PC-9 (cell line): ENCODE results near the gene WDR48. TPM values are rescaled to one million over a fixed set of nuclear protein-coding genes. Genes with fewer than 3 reads are reported as not detected.

ENCODE experiments used
- BruUV-seq: library from RNA; stranded (reverse); fragments of 400-500 nt; replicated peaks from 2 replicates; lab custom pipeline; 2021; lab: Mats Ljungman, UMichigan
- CTCF ChIA-PET: fragments of 300-600 bp; sonication (Branson Sonifier 250); formaldehyde crosslinking; loops from one replicate; lab custom pipeline; 2022; ENCODE audit warnings: antibody characterized with exemption; lab: Charles Lee
- POLR2A ChIA-PET: fragments of 300-600 bp; sonication (Branson Sonifier 250); formaldehyde crosslinking; loops from one replicate; lab custom pipeline; 2022; ENCODE audit warnings: antibody characterized with exemption; ENCODE audit not compliant: unreplicated experiment; lab: Charles Lee
- DNase-seq, 2 experiments: peaks; one replicate each; pipeline versions ENCODE4 v3.0.0 to v3.0.0-alpha.2; 2015 to 2022; ENCODE audit warnings: mixed read lengths in 1 of 2
- H2AFZ ChIP-seq: fragments of 200-600 bp; sonication (generic); 2 replicates; pipeline ENCODE4 v1.8.1; 2017; ENCODE audit warnings: antibody characterized with exemption
- H3F3A ChIP-seq: fragments of 200-600 bp; sonication (generic); 2 replicates; pipeline ENCODE4 v1.8.1; 2017; ENCODE audit warnings: antibody characterized with exemption, mild to moderate bottlenecking, low read depth; ENCODE audit not compliant: insufficient read depth
- H3K27ac ChIP-seq: fragments of 200-600 bp; sonication (generic); 2 replicates; pipeline ENCODE4 v1.6.1; 2016; ENCODE audit warnings: mixed run types
- H3K27me3 ChIP-seq: fragments of 200-600 bp; sonication (generic); 2 replicates; pipeline ENCODE4 v1.6.1; 2016; ENCODE audit warnings: low read depth, mixed run types; ENCODE audit not compliant: insufficient read depth
- H3K36me3 ChIP-seq: fragments of 200-600 bp; sonication (generic); 2 replicates; pipeline ENCODE4 v1.6.1; 2016; ENCODE audit warnings: low read depth, mixed run types
- H3K4me1 ChIP-seq: fragments of 200-600 bp; sonication (generic); replicated peaks from 2 replicates; pipeline ENCODE4 v1.6.1; 2016; ENCODE audit warnings: mixed run types; ENCODE audit not compliant: insufficient read depth
- H3K4me2 ChIP-seq: fragments of 200-600 bp; sonication (generic); 2 replicates; pipeline ENCODE4 v1.6.1; 2017; ENCODE audit warnings: mixed run types
- H3K4me3 ChIP-seq: fragments of 200-600 bp; sonication (generic); 2 replicates; pipeline ENCODE4 v1.6.1; 2016; ENCODE audit warnings: mixed run types
- H3K79me2 ChIP-seq: fragments of 200-600 bp; sonication (generic); 2 replicates; pipeline ENCODE4 v1.6.1; 2017; ENCODE audit warnings: low read depth, mixed run types
- H3K9me2 ChIP-seq: fragments of 200-600 bp; sonication (generic); 2 replicates; pipeline ENCODE4 v1.8.1; 2017; ENCODE audit warnings: mild to moderate bottlenecking; ENCODE audit not compliant: insufficient read depth
- H3K9me3 ChIP-seq: fragments of 200-600 bp; sonication (generic); 2 replicates; pipeline ENCODE4 v1.8.1; 2016; ENCODE audit warnings: low read depth; ENCODE audit not compliant: insufficient read depth
- H4K20me1 ChIP-seq: fragments of 200-600 bp; sonication (generic); 2 replicates; pipeline ENCODE4 v1.8.1; 2017; ENCODE audit not compliant: insufficient read depth
- CTCF ChIP-seq: fragments of 200-600 bp; sonication (generic); conservative IDR thresholded peaks from 2 replicates; pipeline ENCODE4 v1.6.1; 2017; ENCODE audit warnings: mixed run types, antibody characterized with exemption, mild to moderate bottlenecking, moderate library complexity
- EZH2 ChIP-seq: fragments of 200-600 bp; sonication (generic); IDR thresholded peaks from 2 replicates; pipeline ENCODE4 v1.8.0; 2017; ENCODE audit warnings: antibody characterized with exemption, low read depth
- intact Hi-C: fragments of 100-400 bp; cut with micrococcal nuclease; formaldehyde crosslinking; loops from one replicate; pipeline ENCODE4 v1.10.0; 2022; ENCODE audit not compliant: unreplicated experiment
- total RNA-seq: library from RNA; stranded (reverse); gene quantifications from 2 replicates; pipeline ENCODE4 v1.2.3, GENCODE V29; 2021

Gene WDR48
- total RNA-seq, 1 experiment from 2014 or later: 31.2 TPM

- H3K9me2 ChIP-seq: no peaks in the 10 kb centered on the region
- H3K27ac ChIP-seq: no peak overlapping the region
- DNase-seq: no peak
- no peaks in the 10 kb centered on the region for H4K20me1 ChIP-seq
- no peak overlapping the region for H3K4me3 ChIP-seq
- no TSS peak for BruUV-seq
- H3F3A ChIP-seq: no peaks in the 10 kb centered on the region
- H3K27me3 ChIP-seq: no peaks in the 10 kb centered on the region
- H3K4me1 ChIP-seq: no peaks in the 10 kb centered on the region
- POLR2A ChIA-PET: no interaction called here
- H3K4me2 ChIP-seq: no peak overlapping the region
- H3K9me3 ChIP-seq: no peaks in the 10 kb centered on the region
- TF ChIP-seq EZH2 (no peak), CTCF (no peak)
- H3K79me2 ChIP-seq: no peaks in the 10 kb centered on the region
- CTCF ChIA-PET: no interaction called here
- no peak overlapping the region for H2AFZ ChIP-seq
- no peaks in the 10 kb centered on the region for H3K36me3 ChIP-seq
- intact Hi-C loops: no loop called here
These were observed 66.3 kb downstream of the WDR48 start for GRCh38 chr3:39118079-39118478.

- intact Hi-C loops: no loop called here
- Histone ChIP-seq H3K4me3 (no peak overlapping the region), H3K36me3 (no peaks in the 10 kb centered on the region), H3K27me3 (no peaks in the 10 kb centered on the region), H2AFZ (no peak overlapping the region), H3K79me2 (no peaks in the 10 kb centered on the region), H3K4me2 (no peak overlapping the region), H3K27ac (no peak overlapping the region), H3K9me3 (no peaks in the 10 kb centered on the region), H3K9me2 (no peaks in the 10 kb centered on the region), H3F3A (no peaks in the 10 kb centered on the region), H4K20me1 (no peaks in the 10 kb centered on the region), H3K4me1 (peaks cover 3% of the 10 kb centered on the region)
- ChIA-PET CTCF (no interaction called here), POLR2A (no interaction called here)
- TF ChIP-seq EZH2: no peak
- BruUV-seq: no TSS peak
- DNase-seq: no peak
These were observed 67.3 kb downstream of the WDR48 start for GRCh38 chr3:39118931-39119660.

DNA sequence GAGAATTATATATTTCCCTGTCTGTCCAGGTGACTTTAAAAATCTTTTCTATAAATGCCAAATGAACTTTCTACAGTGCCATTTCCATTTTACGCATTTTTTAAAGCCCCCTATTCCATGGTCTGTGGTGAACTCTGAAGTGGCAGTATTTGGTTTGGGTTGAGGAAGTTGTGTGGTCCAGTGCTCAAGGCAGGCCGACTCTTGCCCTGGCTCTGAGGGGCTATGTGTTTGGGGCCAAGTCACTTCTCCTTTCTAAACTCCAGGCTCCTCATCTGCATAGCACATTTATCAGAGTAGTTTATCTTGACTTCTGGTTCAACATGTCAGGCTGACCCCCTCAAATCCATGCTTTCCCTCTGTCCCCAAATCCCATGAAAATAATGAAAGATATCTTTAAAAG, 69.8 kb downstream of the WDR48 start:
- no peak overlapping the region for H3K27ac ChIP-seq
- H3K36me3 ChIP-seq: no peaks in the 10 kb centered on the region
- no peaks in the 10 kb centered on the region for H3K9me2 ChIP-seq
- no peaks in the 10 kb centered on the region for H3K9me3 ChIP-seq
- H3K79me2 ChIP-seq: no peaks in the 10 kb centered on the region
- POLR2A ChIA-PET: no interaction called here
- DNase-seq: no peak
- intact Hi-C loops: no loop called here
- CTCF ChIA-PET: no interaction called here
- no TSS peak for BruUV-seq
- peaks cover 17% of the 10 kb centered on the region for H3F3A ChIP-seq
- no peak overlapping the region for H3K4me3 ChIP-seq
- peaks cover 27% of the 10 kb centered on the region for H3K4me1 ChIP-seq
- H3K4me2 ChIP-seq: no peak overlapping the region
- TF ChIP-seq CTCF (no peak), EZH2 (no peak)
- no peaks in the 10 kb centered on the region for H4K20me1 ChIP-seq
- no peaks in the 10 kb centered on the region for H3K27me3 ChIP-seq
- no peak overlapping the region for H2AFZ ChIP-seq
